SK-N-SH treated with all-trans-retinoic acid at 6 μM for 48 hours (cell line): ENCODE data around the gene TMEM131L.
"Not testable (repeated sequence)": the region's sequence is repeated elsewhere in the genome, so short reads cannot be mapped to it uniquely, and the experiment has no call there.

Experiments used
- ATAC-seq: fragments of 200-7000 bp; cut with Tn5 transposase; 3 replicates; pipeline ENCODE4 v1.9.1; 2020; ENCODE audit warnings: mild to moderate bottlenecking, moderate library complexity
- ARNTL ChIP-seq: fragments of 450-650 bp; formaldehyde crosslinking; IDR thresholded peaks from 2 replicates; pipeline ENCODE4 v1.5.0; 2020; ENCODE audit warnings: low read depth, mild to moderate bottlenecking, moderate library complexity, borderline replicate concordance
- CSRNP3 ChIP-seq: fragments of 250-450 bp; sonication (Bioruptor Pico); IDR thresholded peaks from 2 replicates; pipeline ENCODE4 v1.5.1; 2021; ENCODE audit warnings: mild to moderate bottlenecking, moderate library complexity
- ESRRG ChIP-seq: fragments of 250-450 bp; sonication (Bioruptor Pico); IDR thresholded peaks from 2 replicates; pipeline ENCODE4 v1.6.1; 2021; ENCODE audit warnings: mild to moderate bottlenecking
- ISL1 ChIP-seq: fragments of 250-450 bp; sonication (Bioruptor Pico); IDR thresholded peaks from 2 replicates; pipeline ENCODE4 v2.1.2; 2022; ENCODE audit warnings: mild to moderate bottlenecking, moderate library complexity
- POU6F1 ChIP-seq: fragments of 250-450 bp; sonication (Bioruptor Pico); IDR thresholded peaks from 2 replicates; pipeline ENCODE4 v1.8.0; 2021; ENCODE audit warnings: low read depth, mild to moderate bottlenecking, moderate library complexity, borderline replicate concordance
- PPARA ChIP-seq: fragments of 250-450 bp; sonication (Bioruptor Pico); IDR thresholded peaks from 2 replicates; pipeline ENCODE4 v1.5.0; 2020; ENCODE audit warnings: mild to moderate bottlenecking, borderline replicate concordance
- RARB ChIP-seq: fragments of 250-450 bp; sonication (Bioruptor Pico); IDR thresholded peaks from 2 replicates; pipeline ENCODE4 v1.8.0; 2021; ENCODE audit warnings: mild to moderate bottlenecking, moderate library complexity
- SNAI2 ChIP-seq: fragments of 250-450 bp; sonication (Bioruptor Pico); IDR thresholded peaks from 2 replicates; pipeline ENCODE4 v1.5.0; 2020; ENCODE audit warnings: mild to moderate bottlenecking, moderate library complexity
- TCF4 ChIP-seq: fragments of 250-450 bp; sonication (Bioruptor Pico); IDR thresholded peaks from 2 replicates; pipeline ENCODE4 v1.8.0; 2021; ENCODE audit warnings: mild to moderate bottlenecking, moderate library complexity, borderline replicate concordance
- TOX ChIP-seq: fragments of 250-450 bp; sonication (Bioruptor Pico); IDR thresholded peaks from 2 replicates; pipeline ENCODE4 v1.8.0; 2021; ENCODE audit warnings: mild to moderate bottlenecking, moderate library complexity, borderline replicate concordance
- TSHZ2 ChIP-seq: fragments of 250-450 bp; sonication (Bioruptor Pico); IDR thresholded peaks from 2 replicates; pipeline ENCODE4 v1.5.0; 2020; ENCODE audit warnings: mild to moderate bottlenecking, moderate library complexity
- ZFP3 ChIP-seq: fragments of 250-450 bp; sonication (Bioruptor Pico); IDR thresholded peaks from 2 replicates; pipeline ENCODE4 v1.5.0; 2020; ENCODE audit warnings: mild to moderate bottlenecking, moderate library complexity
- ZFP30 ChIP-seq: fragments of 450-650 bp; formaldehyde crosslinking; IDR thresholded peaks from 2 replicates; pipeline ENCODE4 v1.5.0; 2022; ENCODE audit warnings: mild to moderate bottlenecking, moderate library complexity
- ZNF565 ChIP-seq: fragments of 450-650 bp; formaldehyde crosslinking; conservative IDR thresholded peaks from 2 replicates; pipeline ENCODE4 v1.5.0; 2020; ENCODE audit warnings: low read depth, mild to moderate bottlenecking, moderate library complexity
- ZNF8 ChIP-seq: fragments of 450-650 bp; formaldehyde crosslinking; IDR thresholded peaks from 2 replicates; pipeline ENCODE4 v1.5.0; 2020; ENCODE audit warnings: mild to moderate bottlenecking, moderate library complexity

TMEM131L gene

GRCh38 chr4:153501578-153501977, 35.4 kb downstream of the TMEM131L start (continued):
- no peak for TF ChIP-seq CSRNP3
- no peak for TF ChIP-seq TOX (CRISPR knock-in tag)
- TF ChIP-seq ARNTL = no peak
- no peak for TF ChIP-seq ZNF565 (CRISPR knock-in tag)

- TF ChIP-seq ARNTL (no peak), RARB (CRISPR knock-in tag) (no peak), TSHZ2 (CRISPR knock-in tag) (no peak), ZFP30 (no peak), CSRNP3 (no peak), TOX (CRISPR knock-in tag) (no peak), ZNF565 (CRISPR knock-in tag) (no peak), ZNF8 (no peak), POU6F1 (CRISPR knock-in tag) (no peak), PPARA (CRISPR knock-in tag) (no peak), ESRRG (CRISPR knock-in tag) (no peak)
- TF ChIP-seq, all 23 proteins: peak for 0
- peak; percentile 64 for ATAC-seq
Measured at GRCh38 chr4:153502584-153502983, 36.4 kb downstream of the TMEM131L start.

- TF ChIP-seq ESRRG (CRISPR knock-in tag) (no peak), ISL1 (CRISPR knock-in tag) (no peak), POU6F1 (CRISPR knock-in tag) (no peak), SNAI2 (CRISPR knock-in tag) (no peak), TCF4 (CRISPR knock-in tag) (no peak)
- ATAC-seq = no peak
Measured at GRCh38 chr4:153506341-153507309, 40.5 kb downstream of the TMEM131L start.

GRCh38 chr4:153507310-153508073, 41.3 kb downstream of the TMEM131L start:
- ATAC-seq = no peak
- TF ChIP-seq ISL1 (CRISPR knock-in tag) (no peak), TOX (CRISPR knock-in tag) (no peak), ZFP3 (CRISPR knock-in tag) (no peak), ARNTL (no peak)
- TF ChIP-seq, all 23 proteins: peak for 0

GRCh38 chr4:153509212-153509611, 43.1 kb downstream of the TMEM131L start:
- not testable (repeated sequence) for ATAC-seq
